Measurements from ENCODE around the gene SCD5. TPM values are rescaled to one million over a fixed set of nuclear protein-coding genes. Genes with fewer than 3 reads are reported as not detected.

Gene SCD5
- total RNA-seq, 1 donor from 2014 or later, result 61.7 TPM

DNA sequence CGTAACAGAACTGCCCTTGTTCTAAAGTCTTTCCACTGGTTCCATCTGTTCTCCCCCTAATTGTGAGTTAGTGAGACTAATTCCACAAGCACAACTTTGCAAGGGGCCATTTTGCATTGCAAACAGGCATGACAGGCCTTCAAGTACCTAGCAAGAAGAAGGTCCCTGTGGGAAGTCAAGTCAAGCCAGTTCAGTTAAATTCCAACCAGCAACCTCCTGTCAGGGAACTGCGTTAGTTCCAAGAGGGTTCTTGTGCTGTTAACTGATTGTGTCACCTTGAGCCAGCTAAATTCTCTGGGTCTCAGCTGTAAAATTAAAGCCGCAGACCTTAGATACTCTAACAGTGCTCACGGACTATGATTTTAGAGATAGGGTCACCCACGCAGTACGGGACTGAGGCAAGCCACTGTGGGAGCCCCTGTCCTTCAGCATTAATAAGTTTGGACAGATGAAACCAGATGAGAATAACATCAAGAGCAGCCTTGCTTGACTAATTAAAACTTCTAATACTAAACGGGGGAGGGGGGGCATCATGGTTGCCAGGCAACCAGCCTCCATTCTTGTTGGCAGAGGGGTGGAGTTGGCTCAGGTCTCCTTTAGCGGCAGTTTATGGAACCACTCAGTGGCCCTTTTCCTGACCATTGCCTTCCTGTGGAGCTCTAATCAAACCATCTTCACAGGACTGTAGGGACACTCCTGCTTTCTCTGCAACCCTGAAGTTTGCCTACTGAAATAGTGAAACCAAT, 212.7 kb downstream of the SCD5 start:
- Mint-ChIP-seq H3K36me3 (ENCODE audit: low read depth, unreplicated experiment) (peaks cover 2% of the 10 kb centered on the region), H3K9me3 (ENCODE audit: unreplicated experiment) (no peaks in the 10 kb centered on the region), H3K4me1 (ENCODE audit: low read depth, unreplicated experiment) (no peaks in the 10 kb centered on the region), H3K27me3 (ENCODE audit: low read depth, unreplicated experiment) (peaks cover 7% of the 10 kb centered on the region), H3K4me3 (ENCODE audit: unreplicated experiment) (no peak overlapping the region), H3K27ac (ENCODE audit: unreplicated experiment) (no peak overlapping the region)
- no peak overlapping the region for H2AFZ ChIP-seq (ENCODE audit: low read depth, low read length)
- FAIRE-seq, result no peak
- DNase-seq (ENCODE audit: low read depth), result no peak
- no peaks in the 10 kb centered on the region for H3K9me3 ChIP-seq (ENCODE audit: insufficient read depth, low read depth, low read length)
- no peaks in the 10 kb centered on the region for H3K36me3 ChIP-seq (ENCODE audit: insufficient read depth, low read length)
- no peak overlapping the region for H3K27ac ChIP-seq (ENCODE audit: low read depth, low read length)
- no peak overlapping the region for H3K4me2 ChIP-seq (ENCODE audit: low read length)
- H3K27me3 ChIP-seq (ENCODE audit: insufficient read depth, low read length), result peaks cover 4% of the 10 kb centered on the region
- H3K4me1 ChIP-seq (ENCODE audit: insufficient read depth, low read length), result no peaks in the 10 kb centered on the region
- no peak overlapping the region for H3K4me3 ChIP-seq (ENCODE audit: insufficient read depth, low read depth, low read length)
- TF ChIP-seq CTCF (IDR thresholded peaks at IDR 0.05; ENCODE audit: insufficient read depth, low read depth, low read length) (no peak), EZH2 (IDR thresholded peaks at IDR 0.05; ENCODE audit: insufficient read depth, low read length) (no peak)
- no peak overlapping the region for H3K9ac ChIP-seq (ENCODE audit: low read length)
- no peaks in the 10 kb centered on the region for H4K20me1 ChIP-seq (ENCODE audit: insufficient read depth, low read length)
- H3K79me2 ChIP-seq (ENCODE audit: insufficient read depth, low read length), result no peaks in the 10 kb centered on the region

DNA sequence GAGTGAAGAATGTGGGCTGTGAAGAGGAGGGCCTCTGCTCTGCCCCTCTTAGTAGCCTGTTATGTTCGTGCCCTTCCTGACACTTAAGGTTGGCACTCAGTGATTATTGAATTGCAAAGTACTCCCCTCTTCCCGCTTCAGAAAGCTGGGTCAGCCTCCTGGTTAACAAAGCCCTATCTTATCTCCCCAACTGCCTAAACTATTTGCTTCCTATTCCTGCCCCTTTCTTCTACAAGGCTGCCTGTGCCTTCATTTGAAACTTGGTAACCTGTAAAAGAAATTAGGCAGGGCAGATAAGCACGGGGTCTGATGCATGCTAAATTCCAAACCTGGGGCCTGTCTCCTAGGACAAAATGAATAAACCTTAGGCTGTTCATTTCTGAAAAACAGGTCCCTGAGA, 213.7 kb downstream of the SCD5 start:
- Histone ChIP-seq H3K4me1 (ENCODE audit: insufficient read depth, low read length) (no peaks in the 10 kb centered on the region), H3K79me2 (ENCODE audit: insufficient read depth, low read length) (no peaks in the 10 kb centered on the region), H3K36me3 (ENCODE audit: insufficient read depth, low read length) (no peaks in the 10 kb centered on the region), H3K9me3 (ENCODE audit: insufficient read depth, low read depth, low read length) (no peaks in the 10 kb centered on the region), H3K27ac (ENCODE audit: low read depth, low read length) (no peak overlapping the region), H2AFZ (ENCODE audit: low read depth, low read length) (no peak overlapping the region), H3K4me2 (ENCODE audit: low read length) (no peak overlapping the region), H4K20me1 (ENCODE audit: insufficient read depth, low read length) (no peaks in the 10 kb centered on the region), H3K9ac (ENCODE audit: low read length) (no peak overlapping the region), H3K4me3 (ENCODE audit: insufficient read depth, low read depth, low read length) (no peak overlapping the region), H3K27me3 (ENCODE audit: insufficient read depth, low read length) (peaks cover 2% of the 10 kb centered on the region)
- TF ChIP-seq CTCF (IDR thresholded peaks at IDR 0.05; ENCODE audit: insufficient read depth, low read depth, low read length), result no peak
- no peak for TF ChIP-seq EZH2 (IDR thresholded peaks at IDR 0.05; ENCODE audit: insufficient read depth, low read length)
- no peak for DNase-seq (ENCODE audit: low read depth)
- H3K4me3 Mint-ChIP-seq (ENCODE audit: unreplicated experiment), result no peak overlapping the region
- no peak for FAIRE-seq
- H3K9me3 Mint-ChIP-seq (ENCODE audit: unreplicated experiment), result no peaks in the 10 kb centered on the region
- H3K4me1 Mint-ChIP-seq (ENCODE audit: low read depth, unreplicated experiment), result no peaks in the 10 kb centered on the region
- peaks cover 2% of the 10 kb centered on the region for H3K36me3 Mint-ChIP-seq (ENCODE audit: low read depth, unreplicated experiment)
- H3K27ac Mint-ChIP-seq (ENCODE audit: unreplicated experiment), result no peak overlapping the region
- peaks cover 4% of the 10 kb centered on the region for H3K27me3 Mint-ChIP-seq (ENCODE audit: low read depth, unreplicated experiment)

- Histone ChIP-seq H2AFZ (ENCODE audit: low read depth, low read length) (no peak overlapping the region), H3K27me3 (ENCODE audit: insufficient read depth, low read length) (peaks cover 2% of the 10 kb centered on the region), H3K9ac (ENCODE audit: low read length) (no peak overlapping the region), H3K9me3 (ENCODE audit: insufficient read depth, low read depth, low read length) (no peaks in the 10 kb centered on the region), H4K20me1 (ENCODE audit: insufficient read depth, low read length) (no peaks in the 10 kb centered on the region), H3K36me3 (ENCODE audit: insufficient read depth, low read length) (no peaks in the 10 kb centered on the region), H3K79me2 (ENCODE audit: insufficient read depth, low read length) (no peaks in the 10 kb centered on the region), H3K4me2 (ENCODE audit: low read length) (no peak overlapping the region), H3K27ac (ENCODE audit: low read depth, low read length) (no peak overlapping the region), H3K4me1 (ENCODE audit: insufficient read depth, low read length) (no peaks in the 10 kb centered on the region), H3K4me3 (ENCODE audit: insufficient read depth, low read depth, low read length) (no peak overlapping the region)
- FAIRE-seq (no peak), DNase-seq (ENCODE audit: low read depth) (no peak)
- no peak for TF ChIP-seq CTCF (IDR thresholded peaks at IDR 0.05; ENCODE audit: insufficient read depth, low read depth, low read length)
- no peak for TF ChIP-seq EZH2 (IDR thresholded peaks at IDR 0.05; ENCODE audit: insufficient read depth, low read length)
- H3K27me3 Mint-ChIP-seq (ENCODE audit: low read depth, unreplicated experiment), result peaks cover 4% of the 10 kb centered on the region
- H3K36me3 Mint-ChIP-seq (ENCODE audit: low read depth, unreplicated experiment), result peaks cover 2% of the 10 kb centered on the region
- H3K9me3 Mint-ChIP-seq (ENCODE audit: unreplicated experiment), result no peaks in the 10 kb centered on the region
- H3K4me1 Mint-ChIP-seq (ENCODE audit: low read depth, unreplicated experiment), result no peaks in the 10 kb centered on the region
- no peak overlapping the region for H3K27ac Mint-ChIP-seq (ENCODE audit: unreplicated experiment)
- no peak overlapping the region for H3K4me3 Mint-ChIP-seq (ENCODE audit: unreplicated experiment)
These were observed 214.6 kb downstream of the SCD5 start for GRCh38 chr4:82583897-82584587.

Data from astrocyte (in vitro differentiated cells and primary cell).